Measurements from ENCODE around the gene TSPO. TPM values are rescaled to one million over a fixed set of nuclear protein-coding genes. Genes with fewer than 3 reads are reported as not detected.

The TSPO gene
- total and polyA plus RNA-seq, 3 donors from 2014 or later: 42.8 to 92.5 (median 68.7) TPM

- Histone ChIP-seq H3K4me1 (peaks cover 12% of the 10 kb centered on the region), H3K27me3 (no peaks in the 10 kb centered on the region), H3K36me3 (ENCODE audit: low read depth, missing control alignments) (no peaks in the 10 kb centered on the region), H3K9me3 (no peaks in the 10 kb centered on the region), H3K27ac (no peak overlapping the region), H3K4me3 (no peak overlapping the region)
- intact Hi-C loops (cut with DNase I; ENCODE audit: low total_unique reads): no loop called here
- TF ChIP-seq CTCF (IDR thresholded peaks at IDR 0.05): no peak
- TF ChIP-seq POLR2A (IDR thresholded peaks at IDR 0.05): no peak
- WGBS, 2 donors: 87 to 90% methylated on average over 19 of the region's 19 CpGs
- DNase-seq: no peak
Measured at GRCh38 chr22:43167001-43167589, 15.7 kb downstream of the TSPO start.

- intact Hi-C loops (cut with DNase I; ENCODE audit: low total_unique reads): no loop called here
- no peaks in the 10 kb centered on the region for H3K27me3 ChIP-seq
- peaks cover 7% of the 10 kb centered on the region for H3K4me1 ChIP-seq
- no peak overlapping the region for H3K4me3 ChIP-seq
- H3K9me3 ChIP-seq: no peaks in the 10 kb centered on the region
- no peak for DNase-seq
- TF ChIP-seq CTCF (IDR thresholded peaks at IDR 0.05): no peak
- H3K27ac ChIP-seq: no peak overlapping the region
- no peaks in the 10 kb centered on the region for H3K36me3 ChIP-seq (ENCODE audit: low read depth, missing control alignments)
- 90 to 92% methylated on average over 15 to 25 of the region's 25 CpGs for WGBS, 2 donors
Measured at GRCh38 chr22:43168471-43169309, 17.3 kb downstream of the TSPO start.

GRCh38 chr22:43169310-43170130 is 18.2 kb downstream of the TSPO start:
- H3K36me3 ChIP-seq (ENCODE audit: low read depth, missing control alignments): no peaks in the 10 kb centered on the region
- H3K4me1 ChIP-seq: no peaks in the 10 kb centered on the region
- no peaks in the 10 kb centered on the region for H3K27me3 ChIP-seq
- TF ChIP-seq CTCF (IDR thresholded peaks at IDR 0.05): no peak
- no peak for TF ChIP-seq POLR2A (IDR thresholded peaks at IDR 0.05)
- no peaks in the 10 kb centered on the region for H3K9me3 ChIP-seq
- intact Hi-C loops (cut with DNase I; ENCODE audit: low total_unique reads): no loop called here
- DNase-seq: no peak
- no peak overlapping the region for H3K27ac ChIP-seq
- 85 to 92% methylated on average over 6 to 22 of the region's 23 CpGs for WGBS, 2 donors
- H3K4me3 ChIP-seq: no peak overlapping the region

GRCh38 chr22:43170131-43170480 is 18.7 kb downstream of the TSPO start:
- TF ChIP-seq POLR2A (IDR thresholded peaks at IDR 0.05) (no peak), CTCF (IDR thresholded peaks at IDR 0.05) (no peak)
- no peak for DNase-seq
- Histone ChIP-seq H3K36me3 (ENCODE audit: low read depth, missing control alignments) (no peaks in the 10 kb centered on the region), H3K4me3 (no peak overlapping the region), H3K4me1 (no peaks in the 10 kb centered on the region), H3K9me3 (no peaks in the 10 kb centered on the region), H3K27me3 (no peaks in the 10 kb centered on the region), H3K27ac (no peak overlapping the region)
- WGBS, 2 donors: 85 to 90% methylated on average over 8 to 9 of the region's 9 CpGs
- intact Hi-C loops (cut with DNase I; ENCODE audit: low total_unique reads): no loop called here
